NCI-H2081 (cell line): Measurements from ENCODE around the gene TRIM38.
"Not testable (repeated sequence)": the region's sequence is repeated elsewhere in the genome, so short reads cannot be mapped to it uniquely, and the experiment has no call there.

ENCODE experiments used
- DNase-seq, 2 experiments: peaks; one replicate each; lab custom pipeline; 2025; lab: John Stamatoyannopoulos, UW

The TRIM38 gene

GRCh38 chr6:25942561-25943147, 19.9 kb upstream of the TRIM38 start:
- peak; percentile 1 to 44 for DNase-seq

GRCh38 chr6:25943887-25944286, 18.7 kb upstream of the TRIM38 start:
- DNase-seq = no peak

GRCh38 chr6:25944688-25945574, 17.7 kb upstream of the TRIM38 start:
- no peak for DNase-seq

- DNase-seq = not testable (repeated sequence)
These were observed 16.9 kb upstream of the TRIM38 start for GRCh38 chr6:25945738-25946137.

GRCh38 chr6:25946631-25947030, 16.0 kb upstream of the TRIM38 start:
- DNase-seq = no peak

- DNase-seq = not testable (repeated sequence)
These were observed 15.1 kb upstream of the TRIM38 start for GRCh38 chr6:25947492-25947891.

GRCh38 chr6:25949695-25950094, 12.9 kb upstream of the TRIM38 start:
- DNase-seq = no peak

GRCh38 chr6:25950297-25950696, 12.3 kb upstream of the TRIM38 start:
- no peak for DNase-seq

- DNase-seq = no peak
These were observed 11.1 kb upstream of the TRIM38 start for GRCh38 chr6:25951296-25952032.

- no peak for DNase-seq
These were observed 10.1 kb upstream of the TRIM38 start for GRCh38 chr6:25952535-25952934.

GRCh38 chr6:25953733-25954132, 8.9 kb upstream of the TRIM38 start:
- DNase-seq = no peak

- DNase-seq = no peak
These were observed 7.8 kb upstream of the TRIM38 start for GRCh38 chr6:25954756-25955155.

GRCh38 chr6:25956226-25956625, 6.4 kb upstream of the TRIM38 start:
- no peak for DNase-seq

GRCh38 chr6:25958700-25959162, 3.9 kb upstream of the TRIM38 start:
- DNase-seq = no peak

GRCh38 chr6:25959890-25960536, 2.6 kb upstream of the TRIM38 start:
- no peak for DNase-seq

- DNase-seq = no peak
These were observed 1.9 kb upstream of the TRIM38 start for GRCh38 chr6:25960734-25961133.

GRCh38 chr6:25961619-25962148, 918 bp upstream of the TRIM38 start:
- no peak for DNase-seq

GRCh38 chr6:25963426-25964123, 973 bp downstream of the TRIM38 start:
- DNase-seq = no peak

GRCh38 chr6:25965058-25965457, 2.5 kb downstream of the TRIM38 start:
- DNase-seq = no peak

- no peak for DNase-seq
These were observed 4.1 kb downstream of the TRIM38 start for GRCh38 chr6:25966711-25967110.

GRCh38 chr6:25968769-25969168, 6.2 kb downstream of the TRIM38 start:
- no peak for DNase-seq
